Measurements from ENCODE around the gene HNRNPLL.

The HNRNPLL gene

DNA sequence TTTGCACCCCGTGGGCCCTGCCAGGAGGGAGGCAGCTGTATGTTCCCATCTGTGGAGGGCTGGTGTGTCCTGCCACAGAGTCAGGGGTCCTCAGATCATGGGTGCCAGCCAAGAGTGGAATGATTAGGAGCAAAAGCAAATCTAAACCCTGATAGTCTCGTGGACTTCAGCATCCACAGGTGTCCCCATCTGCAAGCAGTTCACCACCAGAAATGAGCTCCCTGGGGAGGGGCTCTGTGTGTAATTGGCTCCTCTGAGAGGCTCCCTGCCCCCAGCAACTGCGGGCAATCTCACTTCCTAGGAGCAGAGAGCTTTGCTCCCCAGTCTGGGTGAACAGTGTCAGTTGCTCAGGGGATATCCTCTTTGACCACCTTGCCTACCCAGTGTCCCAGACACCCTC, 78.1 kb downstream of the HNRNPLL start:
- DNase-seq = no peak

DNA sequence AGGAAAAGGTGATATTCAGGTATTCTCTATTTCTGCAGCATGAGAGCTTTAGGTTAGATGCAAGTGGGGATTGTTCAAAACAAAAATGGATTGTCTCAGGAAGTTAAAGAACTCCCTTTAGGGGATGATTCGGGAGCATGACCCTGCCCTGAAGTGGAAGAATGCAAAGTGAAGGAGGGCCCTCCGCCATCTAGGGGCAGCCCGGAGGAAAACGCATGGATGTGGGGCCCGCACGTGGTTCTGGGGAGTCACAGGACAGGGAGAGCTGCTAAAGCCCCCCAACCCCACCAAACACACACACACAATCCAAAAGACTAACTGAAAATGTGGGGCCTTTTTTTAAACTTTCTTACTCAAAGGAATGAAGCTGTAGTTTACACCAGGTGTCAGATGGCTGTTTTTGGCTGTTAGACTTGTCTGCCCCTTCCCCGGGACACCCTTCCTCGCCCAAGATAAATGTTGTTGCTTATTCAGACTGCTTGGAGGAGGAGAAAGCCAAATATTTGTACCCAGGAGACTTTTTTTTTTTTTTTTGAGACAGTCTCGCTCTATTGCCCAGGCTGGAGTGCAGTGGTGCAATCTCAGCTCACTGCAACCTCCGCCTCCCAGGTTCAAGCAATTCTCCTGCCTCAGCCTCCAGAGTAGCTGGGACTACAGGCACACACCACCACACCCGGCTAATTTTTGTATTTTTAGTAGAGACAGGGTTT, 78.8 kb downstream of the HNRNPLL start:
- no peak for DNase-seq

DNA sequence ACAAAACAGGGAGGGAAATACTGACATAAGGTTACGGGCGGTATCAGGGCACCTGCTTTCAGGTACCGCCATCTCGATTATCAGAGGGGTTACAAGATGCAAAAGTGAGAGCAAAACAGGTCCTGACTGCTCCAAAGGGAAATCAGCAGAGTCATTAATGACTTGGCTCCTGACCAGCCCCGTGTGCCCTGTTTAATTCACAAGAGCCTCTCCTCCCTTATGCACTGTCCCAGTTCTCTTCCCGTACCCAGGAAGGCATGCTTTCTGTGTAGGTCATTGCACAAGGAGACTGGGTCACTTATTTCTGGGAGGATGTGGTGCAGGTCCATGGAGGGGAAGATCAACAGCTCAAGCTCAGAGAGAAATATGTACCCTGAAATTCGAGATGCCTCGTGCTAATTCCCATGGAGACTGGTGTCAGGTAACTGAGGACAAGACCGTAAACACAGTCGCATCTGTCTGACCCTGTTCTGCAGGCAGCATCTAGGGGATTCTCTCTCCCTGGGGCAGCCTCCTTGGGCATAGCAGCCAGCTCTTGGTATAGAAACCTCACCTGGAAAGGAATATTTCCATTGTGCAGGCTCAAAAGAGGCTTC, 79.9 kb downstream of the HNRNPLL start:
- DNase-seq = no peak

DNA sequence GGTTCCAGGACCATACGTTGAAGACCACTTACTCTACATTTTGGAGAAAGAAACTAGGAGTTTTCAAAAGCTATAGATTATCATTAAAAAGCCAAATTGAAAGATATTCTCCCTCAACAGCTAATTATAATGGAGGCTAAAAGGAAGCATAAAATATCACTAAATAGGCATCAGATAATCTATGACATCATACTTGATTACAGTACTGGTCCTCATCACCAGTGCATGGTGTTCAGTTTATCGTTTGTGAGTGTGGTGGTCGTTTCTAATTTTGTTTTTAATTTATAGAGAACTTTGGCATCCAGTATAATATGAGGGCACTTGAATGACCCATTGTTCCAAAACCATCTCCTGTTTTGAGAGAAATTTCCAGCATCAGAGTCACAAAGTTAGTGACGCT, 80.9 kb downstream of the HNRNPLL start:
- no peak for DNase-seq

DNA sequence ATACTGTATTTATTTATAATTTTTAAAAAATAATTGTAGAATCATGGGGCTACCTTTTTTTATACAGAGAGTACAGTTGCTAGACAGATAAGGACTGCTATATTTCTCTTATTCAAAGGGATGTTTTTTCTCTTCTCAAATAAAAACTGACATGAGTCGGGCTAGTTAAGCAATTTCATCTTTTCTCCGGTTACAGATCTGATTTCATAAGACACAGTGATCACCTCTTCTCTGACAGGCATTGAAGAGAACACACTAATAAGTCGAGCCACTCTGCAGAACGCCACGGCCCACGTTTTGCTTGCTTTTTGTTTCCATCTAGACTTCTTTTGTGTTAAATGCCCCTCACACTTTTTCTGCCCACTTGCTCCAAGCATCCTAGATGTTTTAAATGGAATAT, 85.4 kb downstream of the HNRNPLL start:
- DNase-seq = no peak

DNA sequence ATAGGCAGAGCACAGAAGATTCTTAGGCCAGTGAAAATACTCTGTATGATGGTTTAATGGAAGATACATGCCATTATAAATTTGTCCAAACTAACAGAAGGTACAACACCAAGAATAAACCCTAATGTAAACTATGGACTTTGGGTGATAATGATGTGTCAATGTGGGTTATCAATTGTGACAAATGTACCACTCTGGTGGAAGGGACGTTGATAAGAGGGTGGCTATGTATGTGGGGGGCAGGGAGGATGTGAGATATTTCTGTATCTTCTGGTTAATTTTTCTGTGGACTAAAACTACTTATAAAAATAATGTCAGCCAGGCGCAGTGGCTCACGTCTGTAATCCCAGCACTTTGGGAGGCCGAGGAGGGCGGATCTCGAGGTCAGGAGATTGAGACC, 86.2 kb downstream of the HNRNPLL start:
- no peak for DNase-seq

DNA sequence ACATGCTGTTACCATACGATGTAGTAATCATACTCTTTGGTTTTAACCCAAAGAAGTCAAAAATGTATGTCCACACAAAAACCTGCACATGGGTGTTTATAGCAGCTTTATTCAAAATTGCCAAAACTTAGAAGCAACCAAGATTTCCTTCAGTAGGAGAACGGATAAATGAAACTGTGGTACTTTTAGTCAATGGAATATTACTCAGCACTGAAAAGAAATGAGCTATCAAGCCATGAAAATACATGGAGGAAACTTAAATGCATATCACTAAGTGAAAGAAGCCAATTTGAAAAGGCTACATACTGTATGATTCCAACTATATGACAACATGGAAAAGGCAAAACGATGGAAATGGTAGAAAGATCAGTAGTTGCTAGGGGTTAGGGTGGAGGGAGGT, 86.6 kb downstream of the HNRNPLL start:
- no peak for DNase-seq

DNA sequence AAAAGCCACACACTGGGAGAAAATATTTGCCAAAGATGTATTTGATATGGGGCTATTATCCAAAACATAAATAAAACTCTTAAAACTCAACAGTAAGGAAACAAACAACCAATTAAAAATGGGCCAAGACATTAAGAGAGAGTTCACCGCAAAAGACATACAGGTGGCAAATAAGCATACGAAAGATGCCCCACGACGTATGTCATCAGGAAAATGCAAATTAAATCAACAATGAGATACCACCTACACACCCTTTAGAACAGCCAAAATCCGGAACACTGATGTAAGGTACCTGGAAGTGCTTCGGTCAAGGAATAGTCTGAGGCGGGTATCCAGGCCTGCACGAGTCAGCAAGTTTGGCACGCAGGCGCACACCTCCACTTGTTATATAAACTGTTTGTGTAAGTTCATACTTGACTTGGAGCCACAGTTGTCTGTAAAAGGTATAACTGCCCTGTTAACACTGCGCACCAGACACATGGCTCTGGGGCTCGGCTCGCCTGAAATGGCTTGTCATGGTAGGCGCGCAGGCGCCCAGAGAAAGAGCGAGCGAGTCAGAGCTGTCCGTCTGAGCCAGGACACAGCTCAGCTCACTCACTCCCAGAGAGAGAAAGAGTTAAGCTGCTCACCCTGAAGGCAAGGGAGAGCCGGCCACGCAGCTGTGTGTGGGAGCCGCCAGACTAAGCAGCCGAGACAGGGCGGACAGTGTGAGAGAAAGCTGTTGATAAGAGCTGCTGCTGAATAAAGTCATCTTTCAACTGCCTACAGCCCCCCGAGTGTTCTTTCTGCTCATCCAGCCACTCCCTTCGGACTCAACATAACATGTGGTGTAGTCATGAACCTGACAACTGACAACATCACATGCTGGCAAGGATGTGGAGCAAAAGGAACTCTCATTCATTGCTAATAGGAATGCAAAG, 87.3 kb downstream of the HNRNPLL start:
- no peak for DNase-seq

DNA sequence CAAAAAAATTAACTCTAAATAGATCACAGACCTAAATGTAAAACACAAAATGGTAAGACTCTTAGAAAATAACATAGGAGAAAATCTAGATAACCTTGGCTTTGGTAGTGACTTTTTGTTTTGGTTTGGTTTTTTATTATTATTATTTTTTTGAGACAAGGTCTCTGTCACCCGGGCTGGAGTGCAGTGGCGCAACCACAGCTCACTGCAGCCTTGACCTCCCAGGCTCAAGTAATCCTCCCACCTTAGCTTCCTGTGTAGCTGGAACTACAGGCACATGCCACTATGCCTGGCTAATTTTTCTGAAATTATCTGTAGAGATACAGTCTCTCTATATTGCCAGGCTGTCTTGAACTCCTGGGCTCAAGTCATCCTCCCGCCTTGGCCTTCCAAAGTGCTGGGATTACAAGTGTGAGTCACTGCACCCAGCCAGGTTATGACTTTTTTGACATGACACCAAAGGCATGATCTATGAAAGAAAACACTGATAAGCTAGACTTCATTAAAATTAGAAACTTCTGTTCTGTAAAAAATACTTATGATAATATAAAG, 88.0 kb downstream of the HNRNPLL start:
- no peak for DNase-seq

DNA sequence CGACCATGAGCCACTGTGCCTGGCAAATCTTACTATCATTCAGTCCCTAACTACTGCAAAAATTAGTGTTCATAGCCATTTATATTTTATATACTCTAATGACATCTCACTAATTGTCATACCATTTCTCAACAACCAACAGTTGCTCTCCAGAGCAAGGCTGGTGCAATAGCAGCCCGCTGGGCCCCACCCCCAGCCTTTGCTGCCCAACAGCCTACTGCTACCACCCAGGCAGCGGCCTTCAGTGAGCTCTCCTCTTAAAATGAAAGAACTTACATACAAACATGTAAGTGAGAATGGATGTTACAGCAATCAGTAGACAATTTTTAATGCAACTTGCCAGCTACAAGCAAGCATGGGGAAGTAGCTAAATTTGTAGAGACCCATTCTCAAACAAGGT, 90.5 kb downstream of the HNRNPLL start:
- DNase-seq = no peak

Measured in midbrain (tissue), 1 donor.